ENCODE data around the gene AMN.

AMN gene

DNA sequence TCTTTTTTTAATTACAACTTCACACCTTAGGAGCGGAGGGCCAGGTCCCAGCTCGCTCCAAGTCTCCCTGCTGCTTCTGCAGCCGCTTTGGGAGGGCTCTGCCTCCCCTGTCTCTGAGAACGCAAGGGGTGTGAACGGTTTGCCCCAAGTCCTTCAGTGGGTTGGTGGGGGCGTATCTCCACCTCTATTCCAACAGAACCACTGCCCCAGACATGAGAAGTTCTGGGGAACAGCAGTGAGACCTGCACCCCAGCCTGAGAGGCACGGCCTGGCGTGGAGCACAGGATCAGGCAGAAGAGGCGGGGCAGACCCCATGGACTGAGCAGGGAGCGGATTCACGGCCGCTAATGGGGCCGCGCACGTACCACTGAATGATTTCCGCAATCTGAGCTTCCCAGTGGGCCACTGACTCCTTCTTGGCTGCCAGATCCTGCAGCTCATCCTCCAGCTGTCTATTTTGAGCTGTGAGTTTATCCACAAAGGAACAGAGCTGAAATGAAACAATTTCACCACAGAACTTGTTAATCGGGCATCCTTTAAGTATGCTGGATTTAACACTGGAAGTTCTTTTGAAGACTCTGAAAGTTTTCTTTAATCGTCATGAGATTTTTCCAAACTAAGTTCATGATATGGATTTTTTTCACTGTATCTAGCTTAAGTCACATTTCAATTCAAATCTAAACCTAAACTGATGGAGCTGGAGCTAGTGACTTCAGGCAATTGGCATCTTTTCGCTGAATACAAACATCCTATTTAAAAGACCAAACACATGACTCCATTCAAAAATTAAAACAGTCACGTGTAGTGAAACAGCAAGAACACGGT, 44.4 kb downstream of the AMN start:
- Histone ChIP-seq H3K9me2 (replicated peaks; ENCODE audit: insufficient read depth, low read length) (no peaks in the 10 kb centered on the region), H3F3A (ENCODE audit: insufficient read depth, low read length) (no peaks in the 10 kb centered on the region), H3K36me3 (replicated peaks; ENCODE audit: insufficient read depth, low read length) (no peaks in the 10 kb centered on the region), H2AFZ (ENCODE audit: low read length) (no peak overlapping the region), H3K9me3 (replicated peaks; ENCODE audit: insufficient read depth, low read length) (no peaks in the 10 kb centered on the region), H3K79me2 (ENCODE audit: low read length) (no peaks in the 10 kb centered on the region), H3K9ac (ENCODE audit: low read length) (no peak overlapping the region), H3K27me3 (replicated peaks; ENCODE audit: insufficient read depth, low read length) (no peaks in the 10 kb centered on the region), H4K20me1 (ENCODE audit: insufficient read depth, low read length) (no peaks in the 10 kb centered on the region), H3K27ac (ENCODE audit: low read length) (no peak overlapping the region), H3K4me3 (ENCODE audit: low read length) (no peak overlapping the region), H3K4me1 (ENCODE audit: low read length) (no peaks in the 10 kb centered on the region), H3K4me2 (ENCODE audit: low read depth, low read length) (no peak overlapping the region)
- TF ChIP-seq EZH2phosphoT487 (IDR thresholded peaks at IDR 0.05; ENCODE audit: low read length) (no peak), EZH2 (optimal IDR thresholded peaks at IDR 0.05; ENCODE audit: low read depth, low read length) (no peak)
- TF ChIP-seq, protein P1, sequence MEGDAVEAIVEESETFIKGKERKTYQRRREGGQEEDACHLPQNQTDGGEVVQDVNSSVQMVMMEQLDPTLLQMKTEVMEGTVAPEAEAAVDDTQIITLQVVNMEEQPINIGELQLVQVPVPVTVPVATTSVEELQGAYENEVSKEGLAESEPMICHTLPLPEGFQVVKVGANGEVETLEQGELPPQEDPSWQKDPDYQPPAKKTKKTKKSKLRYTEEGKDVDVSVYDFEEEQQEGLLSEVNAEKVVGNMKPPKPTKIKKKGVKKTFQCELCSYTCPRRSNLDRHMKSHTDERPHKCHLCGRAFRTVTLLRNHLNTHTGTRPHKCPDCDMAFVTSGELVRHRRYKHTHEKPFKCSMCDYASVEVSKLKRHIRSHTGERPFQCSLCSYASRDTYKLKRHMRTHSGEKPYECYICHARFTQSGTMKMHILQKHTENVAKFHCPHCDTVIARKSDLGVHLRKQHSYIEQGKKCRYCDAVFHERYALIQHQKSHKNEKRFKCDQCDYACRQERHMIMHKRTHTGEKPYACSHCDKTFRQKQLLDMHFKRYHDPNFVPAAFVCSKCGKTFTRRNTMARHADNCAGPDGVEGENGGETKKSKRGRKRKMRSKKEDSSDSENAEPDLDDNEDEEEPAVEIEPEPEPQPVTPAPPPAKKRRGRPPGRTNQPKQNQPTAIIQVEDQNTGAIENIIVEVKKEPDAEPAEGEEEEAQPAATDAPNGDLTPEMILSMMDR (IDR thresholded peaks at IDR 0.05; ENCODE audit: low read length): no peak
- no peak for DNase-seq

DNA sequence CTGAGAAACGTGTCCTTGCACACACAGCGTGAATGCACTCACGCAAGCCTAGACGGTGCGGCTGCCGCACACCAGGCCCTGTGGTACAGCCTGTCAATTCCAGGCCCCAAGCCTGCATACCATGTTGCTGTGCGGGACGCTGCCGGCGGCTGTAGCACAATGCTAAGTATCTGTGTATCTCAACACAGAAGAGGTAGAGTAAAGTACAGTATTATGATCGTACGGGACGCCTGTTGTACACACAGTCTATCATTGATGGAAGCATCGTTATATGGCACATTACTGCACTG, 45.0 kb downstream of the AMN start:
- no peak for DNase-seq
- Histone ChIP-seq H3K36me3 (replicated peaks; ENCODE audit: insufficient read depth, low read length) (no peaks in the 10 kb centered on the region), H3K27me3 (replicated peaks; ENCODE audit: insufficient read depth, low read length) (no peaks in the 10 kb centered on the region), H3F3A (ENCODE audit: insufficient read depth, low read length) (no peaks in the 10 kb centered on the region), H4K20me1 (ENCODE audit: insufficient read depth, low read length) (no peaks in the 10 kb centered on the region), H3K9ac (ENCODE audit: low read length) (no peak overlapping the region), H3K9me2 (replicated peaks; ENCODE audit: insufficient read depth, low read length) (no peaks in the 10 kb centered on the region), H3K27ac (ENCODE audit: low read length) (no peak overlapping the region), H2AFZ (ENCODE audit: low read length) (no peak overlapping the region), H3K4me1 (ENCODE audit: low read length) (no peaks in the 10 kb centered on the region), H3K4me2 (ENCODE audit: low read depth, low read length) (no peak overlapping the region), H3K4me3 (ENCODE audit: low read length) (no peak overlapping the region), H3K79me2 (ENCODE audit: low read length) (no peaks in the 10 kb centered on the region), H3K9me3 (replicated peaks; ENCODE audit: insufficient read depth, low read length) (no peaks in the 10 kb centered on the region)
- TF ChIP-seq EZH2phosphoT487 (IDR thresholded peaks at IDR 0.05; ENCODE audit: low read length): no peak

DNA sequence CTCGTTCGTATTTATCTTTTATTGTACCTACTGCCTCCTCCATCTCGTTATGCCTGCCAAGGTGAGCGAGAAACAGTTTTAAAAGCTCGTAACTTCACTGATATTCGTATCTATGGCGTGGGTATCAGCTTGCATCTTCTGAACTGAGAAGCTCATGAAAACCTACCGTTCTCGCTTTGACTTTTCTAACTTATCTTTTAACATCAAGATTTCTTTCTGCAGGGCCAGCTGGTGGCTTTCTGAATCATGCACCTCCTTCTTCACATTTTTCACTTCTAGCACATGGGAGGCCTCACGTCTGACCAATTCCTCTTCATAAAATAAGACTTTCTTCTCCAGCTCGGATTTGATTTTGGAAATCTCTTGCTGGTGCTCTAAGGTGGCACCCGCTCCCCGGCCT, 45.8 kb downstream of the AMN start:
- H3K79me2 ChIP-seq (ENCODE audit: low read length): no peaks in the 10 kb centered on the region
- H3K27me3 ChIP-seq (replicated peaks; ENCODE audit: insufficient read depth, low read length): no peaks in the 10 kb centered on the region
- H3K9me3 ChIP-seq (replicated peaks; ENCODE audit: insufficient read depth, low read length): no peaks in the 10 kb centered on the region
- H3K4me3 ChIP-seq (ENCODE audit: low read length): no peak overlapping the region
- no peak overlapping the region for H3K4me2 ChIP-seq (ENCODE audit: low read depth, low read length)
- no peak overlapping the region for H3K9ac ChIP-seq (ENCODE audit: low read length)
- no peak for DNase-seq
- H3K4me1 ChIP-seq (ENCODE audit: low read length): no peaks in the 10 kb centered on the region
- no peak overlapping the region for H2AFZ ChIP-seq (ENCODE audit: low read length)
- no peaks in the 10 kb centered on the region for H3K9me2 ChIP-seq (replicated peaks; ENCODE audit: insufficient read depth, low read length)
- no peak for TF ChIP-seq EZH2phosphoT487 (IDR thresholded peaks at IDR 0.05; ENCODE audit: low read length)
- H3F3A ChIP-seq (ENCODE audit: insufficient read depth, low read length): no peaks in the 10 kb centered on the region
- H3K36me3 ChIP-seq (replicated peaks; ENCODE audit: insufficient read depth, low read length): no peaks in the 10 kb centered on the region
- no peak overlapping the region for H3K27ac ChIP-seq (ENCODE audit: low read length)
- no peaks in the 10 kb centered on the region for H4K20me1 ChIP-seq (ENCODE audit: insufficient read depth, low read length)

DNA sequence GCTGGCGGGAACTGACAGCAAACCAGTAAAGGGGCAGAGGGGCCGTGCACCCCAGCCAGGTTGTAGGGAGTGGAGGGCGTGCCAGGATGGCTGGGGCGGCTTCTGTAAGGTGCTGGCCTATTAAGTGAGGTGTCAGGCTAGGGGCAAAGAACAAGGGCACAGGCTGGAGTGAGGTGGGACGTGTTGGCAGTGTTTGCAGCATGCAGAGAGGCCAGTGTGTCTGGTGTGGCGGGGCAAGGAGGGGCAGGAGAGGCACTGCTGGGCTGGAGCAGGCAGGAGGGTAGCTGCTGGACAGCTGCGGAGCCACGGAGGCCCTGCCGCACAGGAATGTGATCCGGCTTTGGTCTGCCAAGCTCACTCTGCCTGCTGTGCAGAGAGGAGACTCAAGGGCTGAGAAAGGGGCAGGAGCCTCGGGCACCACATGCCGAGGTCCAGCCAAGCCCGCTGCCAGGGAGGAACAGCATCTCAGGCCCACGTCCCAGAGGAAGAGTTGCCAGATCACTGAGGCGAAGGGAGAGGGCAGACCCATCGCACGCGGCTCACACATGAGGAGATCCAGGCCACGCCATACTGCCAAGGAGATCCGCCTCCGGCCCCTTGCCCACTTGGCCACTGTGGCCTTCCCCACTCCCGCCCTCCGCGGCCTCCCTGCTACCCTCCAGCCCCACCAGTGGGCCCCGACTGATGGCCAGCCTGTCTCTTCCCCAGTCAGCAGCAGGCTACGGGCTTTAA, 46.8 kb downstream of the AMN start:
- Histone ChIP-seq H3K79me2 (ENCODE audit: low read length) (no peaks in the 10 kb centered on the region), H3K9me2 (replicated peaks; ENCODE audit: insufficient read depth, low read length) (no peaks in the 10 kb centered on the region), H3K4me1 (ENCODE audit: low read length) (no peaks in the 10 kb centered on the region), H3K4me2 (ENCODE audit: low read depth, low read length) (no peak overlapping the region), H3F3A (ENCODE audit: insufficient read depth, low read length) (no peaks in the 10 kb centered on the region), H3K9ac (ENCODE audit: low read length) (no peak overlapping the region), H3K27ac (ENCODE audit: low read length) (no peak overlapping the region), H3K36me3 (replicated peaks; ENCODE audit: insufficient read depth, low read length) (no peaks in the 10 kb centered on the region), H3K9me3 (replicated peaks; ENCODE audit: insufficient read depth, low read length) (no peaks in the 10 kb centered on the region), H3K4me3 (ENCODE audit: low read length) (no peak overlapping the region), H3K27me3 (replicated peaks; ENCODE audit: insufficient read depth, low read length) (no peaks in the 10 kb centered on the region), H4K20me1 (ENCODE audit: insufficient read depth, low read length) (no peaks in the 10 kb centered on the region), H2AFZ (ENCODE audit: low read length) (no peak overlapping the region)
- DNase-seq: no peak
- TF ChIP-seq EZH2phosphoT487 (IDR thresholded peaks at IDR 0.05; ENCODE audit: low read length) (no peak), EZH2 (optimal IDR thresholded peaks at IDR 0.05; ENCODE audit: low read depth, low read length) (no peak)
- TF ChIP-seq, protein P1 (IDR thresholded peaks at IDR 0.05; ENCODE audit: low read length): no peak

All from MM.1S (cell line).